Transverse colon (tissue), 4 donors: Measurements from ENCODE around the gene METTL21A.

Source experiments
- POLR2A ChIP-seq: fragments of 450-650 bp; IDR thresholded peaks from one replicate; pipeline ENCODE4 v1.6.1; 2016; ENCODE audit warnings: antibody characterized with exemption, mild to moderate bottlenecking, moderate library complexity
- POLR2AphosphoS5 ChIP-seq, 3 donors: sonication (generic); formaldehyde crosslinking; IDR thresholded peaks; one replicate each; pipeline ENCODE4 v1.6.1; 2016; ENCODE audit warnings: antibody characterized with exemption in 3 of 3
- TF ChIP-seq, protein P1 (sequence below), 5 experiments: fragments of 200-600 bp in 3 of 5; fragments of 450-650 bp in 2 of 5; sonication (generic) in 3 of 5; IDR thresholded peaks; 1 replicate in 2 of 5; 2 replicates in 3 of 5; pipeline ENCODE4 v1.5.1; 2016 to 2017; ENCODE audit warnings: antibody characterized with exemption in 5 of 5, inconsistent platforms in 3 of 5, mild to moderate bottlenecking in 2 of 5, moderate library complexity in 1 of 5

GRCh38 chr2:207674266-207674774 lies 49.1 kb upstream of the METTL21A start:
- TF ChIP-seq, protein P1, sequence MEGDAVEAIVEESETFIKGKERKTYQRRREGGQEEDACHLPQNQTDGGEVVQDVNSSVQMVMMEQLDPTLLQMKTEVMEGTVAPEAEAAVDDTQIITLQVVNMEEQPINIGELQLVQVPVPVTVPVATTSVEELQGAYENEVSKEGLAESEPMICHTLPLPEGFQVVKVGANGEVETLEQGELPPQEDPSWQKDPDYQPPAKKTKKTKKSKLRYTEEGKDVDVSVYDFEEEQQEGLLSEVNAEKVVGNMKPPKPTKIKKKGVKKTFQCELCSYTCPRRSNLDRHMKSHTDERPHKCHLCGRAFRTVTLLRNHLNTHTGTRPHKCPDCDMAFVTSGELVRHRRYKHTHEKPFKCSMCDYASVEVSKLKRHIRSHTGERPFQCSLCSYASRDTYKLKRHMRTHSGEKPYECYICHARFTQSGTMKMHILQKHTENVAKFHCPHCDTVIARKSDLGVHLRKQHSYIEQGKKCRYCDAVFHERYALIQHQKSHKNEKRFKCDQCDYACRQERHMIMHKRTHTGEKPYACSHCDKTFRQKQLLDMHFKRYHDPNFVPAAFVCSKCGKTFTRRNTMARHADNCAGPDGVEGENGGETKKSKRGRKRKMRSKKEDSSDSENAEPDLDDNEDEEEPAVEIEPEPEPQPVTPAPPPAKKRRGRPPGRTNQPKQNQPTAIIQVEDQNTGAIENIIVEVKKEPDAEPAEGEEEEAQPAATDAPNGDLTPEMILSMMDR (IDR thresholded peaks at IDR 0.05): no peak
- TF ChIP-seq POLR2AphosphoS5 (IDR thresholded peaks at IDR 0.05) (no peak), POLR2A (no peak)
